ENCODE results near the gene ABHD6. TPM values are rescaled to one million over a fixed set of nuclear protein-coding genes. Genes with fewer than 3 reads are reported as not detected.

Gene ABHD6
- total RNA-seq, 1 experiment from 2014 or later, result 6.5 TPM

- ChIA-PET POLR2A (ENCODE audit: unreplicated experiment) (no interaction called here), CTCF (no interaction called here)
- no TSS peak for BruUV-seq (replicated peaks)
Measured at GRCh38 chr3:58197588-58197987, 40.0 kb upstream of the ABHD6 start.

GRCh38 chr3:58198362-58198761, 39.2 kb upstream of the ABHD6 start:
- POLR2A ChIA-PET (ENCODE audit: unreplicated experiment), result interaction anchor here (0.5 kb wide), 1 partner anchor 228 kb away, joined by 4 read pairs; no protein-coding TSS in a partner anchor
- intact Hi-C loops (cut with micrococcal nuclease; ENCODE audit: unreplicated experiment), result no loop called here
- no peak for DNase-seq
- no peak overlapping the region for H3K4me2 ChIP-seq
- H4K20me1 ChIP-seq (ENCODE audit: insufficient read depth), result no peaks in the 10 kb centered on the region
- H3K9me3 ChIP-seq (ENCODE audit: insufficient read depth, low read depth), result no peaks in the 10 kb centered on the region
- H3K27me3 ChIP-seq (ENCODE audit: insufficient read depth, low read depth), result no peaks in the 10 kb centered on the region
- BruUV-seq (replicated peaks), result no TSS peak
- no peaks in the 10 kb centered on the region for H3K79me2 ChIP-seq (ENCODE audit: low read depth)
- no peak overlapping the region for H3K4me3 ChIP-seq
- no peaks in the 10 kb centered on the region for H3K36me3 ChIP-seq (ENCODE audit: low read depth)
- H2AFZ ChIP-seq, result no peak overlapping the region
- H3K27ac ChIP-seq, result no peak overlapping the region
- CTCF ChIA-PET, result no interaction called here
- H3K9me2 ChIP-seq (ENCODE audit: insufficient read depth), result no peaks in the 10 kb centered on the region
- TF ChIP-seq EZH2 (IDR thresholded peaks at IDR 0.05; ENCODE audit: low read depth) (no peak), CTCF (conservative IDR thresholded peaks at IDR 0.05) (no peak)
- no peaks in the 10 kb centered on the region for H3F3A ChIP-seq (ENCODE audit: insufficient read depth, low read depth)
- no peaks in the 10 kb centered on the region for H3K4me1 ChIP-seq (replicated peaks; ENCODE audit: insufficient read depth)

More at GRCh38 chr3:58197588-58197987, 40.0 kb upstream of the ABHD6 start:
- no peaks in the 10 kb centered on the region for H3F3A ChIP-seq (ENCODE audit: insufficient read depth, low read depth)
- H4K20me1 ChIP-seq (ENCODE audit: insufficient read depth), result no peaks in the 10 kb centered on the region
- H3K4me3 ChIP-seq, result no peak overlapping the region
- no peaks in the 10 kb centered on the region for H3K4me1 ChIP-seq (replicated peaks; ENCODE audit: insufficient read depth)
- H3K27ac ChIP-seq, result no peak overlapping the region
- H3K27me3 ChIP-seq (ENCODE audit: insufficient read depth, low read depth), result no peaks in the 10 kb centered on the region
- H3K9me2 ChIP-seq (ENCODE audit: insufficient read depth), result no peaks in the 10 kb centered on the region
- H2AFZ ChIP-seq, result no peak overlapping the region
- no peak for TF ChIP-seq CTCF (conservative IDR thresholded peaks at IDR 0.05)
- no peak for TF ChIP-seq EZH2 (IDR thresholded peaks at IDR 0.05; ENCODE audit: low read depth)
- no peaks in the 10 kb centered on the region for H3K36me3 ChIP-seq (ENCODE audit: low read depth)
- no peak for DNase-seq
- H3K79me2 ChIP-seq (ENCODE audit: low read depth), result no peaks in the 10 kb centered on the region
- H3K9me3 ChIP-seq (ENCODE audit: insufficient read depth, low read depth), result no peaks in the 10 kb centered on the region
- intact Hi-C loops (cut with micrococcal nuclease; ENCODE audit: unreplicated experiment), result no loop called here
- H3K4me2 ChIP-seq, result no peak overlapping the region

GRCh38 chr3:58198804-58199203, 38.8 kb upstream of the ABHD6 start:
- Histone ChIP-seq H3F3A (ENCODE audit: insufficient read depth, low read depth) (no peaks in the 10 kb centered on the region), H2AFZ (no peak overlapping the region), H3K36me3 (ENCODE audit: low read depth) (no peaks in the 10 kb centered on the region), H3K4me1 (replicated peaks; ENCODE audit: insufficient read depth) (no peaks in the 10 kb centered on the region), H3K27ac (no peak overlapping the region), H3K9me2 (ENCODE audit: insufficient read depth) (no peaks in the 10 kb centered on the region), H3K27me3 (ENCODE audit: insufficient read depth, low read depth) (no peaks in the 10 kb centered on the region), H3K9me3 (ENCODE audit: insufficient read depth, low read depth) (no peaks in the 10 kb centered on the region), H3K4me3 (no peak overlapping the region), H3K79me2 (ENCODE audit: low read depth) (no peaks in the 10 kb centered on the region), H3K4me2 (no peak overlapping the region), H4K20me1 (ENCODE audit: insufficient read depth) (no peaks in the 10 kb centered on the region)
- TF ChIP-seq EZH2 (IDR thresholded peaks at IDR 0.05; ENCODE audit: low read depth) (no peak), CTCF (conservative IDR thresholded peaks at IDR 0.05) (no peak)
- CTCF ChIA-PET, result no interaction called here
- POLR2A ChIA-PET (ENCODE audit: unreplicated experiment), result interaction anchor here (0.5 kb wide), 1 partner anchor 228 kb away, joined by 4 read pairs; no protein-coding TSS in a partner anchor
- DNase-seq, result no peak
- intact Hi-C loops (cut with micrococcal nuclease; ENCODE audit: unreplicated experiment), result no loop called here
- BruUV-seq (replicated peaks), result no TSS peak
